HG03469 (cell line): ENCODE data around the gene ACIN1.

ENCODE experiments used
- ATAC-seq: cut with Tn5 transposase; IDR thresholded peaks from one replicate; pipeline ENCODE4 v1.9.1; 2021; ENCODE audit warnings: mild to moderate bottlenecking, moderate library complexity, moderate number of reproducible peaks; ENCODE audit not compliant: unreplicated experiment

ACIN1 gene

GRCh38 chr14:23085458-23085857 lies 9.5 kb downstream of the ACIN1 start:
- no peak for ATAC-seq

GRCh38 chr14:23080474-23080873 lies 14.5 kb downstream of the ACIN1 start:
- ATAC-seq: no peak

GRCh38 chr14:23079716-23080115 lies 15.2 kb downstream of the ACIN1 start:
- no peak for ATAC-seq

- no peak for ATAC-seq
Observed at GRCh38 chr14:23078692-23079116, 16.2 kb downstream of the ACIN1 start.

- no peak for ATAC-seq
Observed at GRCh38 chr14:23077962-23078361, 17.0 kb downstream of the ACIN1 start.

- ATAC-seq: no peak
Observed at GRCh38 chr14:23076785-23077408, 18.0 kb downstream of the ACIN1 start.

GRCh38 chr14:23074906-23075305 lies 20.0 kb downstream of the ACIN1 start:
- no peak for ATAC-seq

GRCh38 chr14:23071921-23072539 lies 22.9 kb downstream of the ACIN1 start:
- ATAC-seq: no peak

GRCh38 chr14:23071244-23071920 lies 23.6 kb downstream of the ACIN1 start:
- ATAC-seq: peak; percentile 63

- ATAC-seq: no peak
Observed at GRCh38 chr14:23070262-23071129, 24.4 kb downstream of the ACIN1 start.

- ATAC-seq: no peak
Observed at GRCh38 chr14:23069413-23069806, 25.5 kb downstream of the ACIN1 start.

GRCh38 chr14:23068789-23069412 lies 26.0 kb downstream of the ACIN1 start:
- peak; percentile 63 for ATAC-seq

GRCh38 chr14:23067847-23068788 lies 26.8 kb downstream of the ACIN1 start:
- ATAC-seq: no peak

- no peak for ATAC-seq
Observed at GRCh38 chr14:23066855-23067744, 27.8 kb downstream of the ACIN1 start.

- ATAC-seq: no peak
Observed at GRCh38 chr14:23066368-23066767, 28.6 kb downstream of the ACIN1 start.

GRCh38 chr14:23063601-23064000 lies 31.3 kb downstream of the ACIN1 start:
- no peak for ATAC-seq

- ATAC-seq: no peak
Observed at GRCh38 chr14:23062002-23062401, 32.9 kb downstream of the ACIN1 start.

- ATAC-seq: no peak
Observed at GRCh38 chr14:23060536-23061260, 34.2 kb downstream of the ACIN1 start.
